BE2C (cell line): ENCODE data around the gene PROZ.

ENCODE experiments used
- DNase-seq: peaks from one replicate; pipeline ENCODE4 v3.0.0-alpha.2; 2020
- H3K27me3 ChIP-seq: fragments of 250-450 bp; sonication (Bioruptor Pico); 2 replicates; pipeline ENCODE4 v1.5.1; 2020; ENCODE audit warnings: mild to moderate bottlenecking
- H3K36me3 ChIP-seq: fragments of 250-450 bp; sonication (Bioruptor Pico); 2 replicates; pipeline ENCODE4 v1.5.1; 2020; ENCODE audit warnings: mild to moderate bottlenecking
- H3K4me1 ChIP-seq: fragments of 250-450 bp; sonication (Bioruptor Pico); 2 replicates; pipeline ENCODE4 v1.5.1; 2020
- H3K4me3 ChIP-seq: 2 replicates; pipeline ENCODE4 v1.5.1; 2011; ENCODE audit warnings: low read depth, low read length
- H3K9me3 ChIP-seq: fragments of 250-450 bp; sonication (Bioruptor Pico); 2 replicates; pipeline ENCODE4 v1.5.1; 2020
- CTCF ChIP-seq: IDR thresholded peaks from 2 replicates; pipeline ENCODE4 v1.5.1; 2012; ENCODE audit warnings: mild to moderate bottlenecking, low read depth, low read length

PROZ gene

GRCh38 chr13:113162783-113163685, 4.6 kb downstream of the PROZ start:
- Histone ChIP-seq H3K36me3 (peaks cover 6% of the 10 kb centered on the region; the same call in 1 of the 2 replicates), H3K4me3 (no peak overlapping the region), H3K4me1 (peaks cover 7% of the 10 kb centered on the region), H3K27me3 (no peaks in the 10 kb centered on the region), H3K9me3 (no peaks in the 10 kb centered on the region; the same call in 1 of the 2 replicates)
- DNase-seq: peak; percentile 22
- TF ChIP-seq CTCF: no peak

- no peak overlapping the region for H3K4me3 ChIP-seq
- peaks cover 18% of the 10 kb centered on the region for H3K36me3 ChIP-seq
- no peak for DNase-seq
- H3K27me3 ChIP-seq: no peaks in the 10 kb centered on the region
- no peaks in the 10 kb centered on the region for H3K4me1 ChIP-seq
- no peak for TF ChIP-seq CTCF
- H3K9me3 ChIP-seq: no peaks in the 10 kb centered on the region; the same call in 1 of the 2 replicates
Observed at GRCh38 chr13:113164492-113164891, 6.0 kb downstream of the PROZ start.

- DNase-seq: no peak
- H3K4me3 ChIP-seq: no peak overlapping the region
- peaks cover 27% of the 10 kb centered on the region for H3K36me3 ChIP-seq
- H3K4me1 ChIP-seq: peaks cover 5% of the 10 kb centered on the region
- no peaks in the 10 kb centered on the region for H3K27me3 ChIP-seq
- TF ChIP-seq CTCF: no peak
- no peaks in the 10 kb centered on the region; the same call in 1 of the 2 replicates for H3K9me3 ChIP-seq
Observed at GRCh38 chr13:113166266-113166665, 7.8 kb downstream of the PROZ start.

GRCh38 chr13:113166681-113167080, 8.2 kb downstream of the PROZ start:
- Histone ChIP-seq H3K27me3 (no peaks in the 10 kb centered on the region), H3K4me1 (peaks cover 9% of the 10 kb centered on the region), H3K4me3 (no peak overlapping the region), H3K36me3 (peaks cover 31% of the 10 kb centered on the region), H3K9me3 (no peaks in the 10 kb centered on the region; the same call in 1 of the 2 replicates)
- no peak for DNase-seq
- TF ChIP-seq CTCF: no peak

- DNase-seq: no peak
- no peak for TF ChIP-seq CTCF
- H3K4me1 ChIP-seq: peaks cover 10% of the 10 kb centered on the region
- H3K27me3 ChIP-seq: no peaks in the 10 kb centered on the region
- peaks cover 36% of the 10 kb centered on the region for H3K36me3 ChIP-seq
- H3K4me3 ChIP-seq: no peak overlapping the region
- H3K9me3 ChIP-seq: no peaks in the 10 kb centered on the region; the same call in 1 of the 2 replicates
Observed at GRCh38 chr13:113167155-113167554, 8.7 kb downstream of the PROZ start.

GRCh38 chr13:113167575-113167974, 9.1 kb downstream of the PROZ start:
- peaks cover 40% of the 10 kb centered on the region for H3K36me3 ChIP-seq
- DNase-seq: no peak
- no peak for TF ChIP-seq CTCF

More at GRCh38 chr13:113167575-113167974, 9.1 kb downstream of the PROZ start:
- no peaks in the 10 kb centered on the region for H3K27me3 ChIP-seq
- H3K9me3 ChIP-seq: no peaks in the 10 kb centered on the region; the same call in 1 of the 2 replicates
- no peak overlapping the region for H3K4me3 ChIP-seq
- H3K4me1 ChIP-seq: peaks cover 10% of the 10 kb centered on the region
